Left lung (tissue), 10 donors: ENCODE data around the gene CSTPP1. TPM values are rescaled to one million over a fixed set of nuclear protein-coding genes. Genes with fewer than 3 reads are reported as not detected.

ENCODE experiments used
- ATAC-seq: fragments of 200-7000 bp; cut with Tn5 transposase; one replicate; pipeline ENCODE4 v1.9.1; 2020; ENCODE audit warnings: moderate library complexity
- DNase-seq, 4 donors: peaks; one replicate each; pipeline ENCODE4 v3.0.0-alpha.2; 2013 to 2020
- H3K27ac ChIP-seq, 2 donors: fragments of 200-600 bp; sonication (generic) in 1 of 2; one replicate each; pipeline versions ENCODE4 v1.5.0 to v1.8.0; 2020 to 2021
- H3K27me3 ChIP-seq, 2 donors: fragments of 200-600 bp; sonication (generic) in 1 of 2; one replicate each; pipeline versions ENCODE4 v1.5.0 to v1.8.0; 2020 to 2021
- H3K36me3 ChIP-seq, 2 donors: fragments of 200-600 bp; sonication (generic) in 1 of 2; one replicate each; pipeline versions ENCODE4 v1.5.0 to v1.8.0; 2020 to 2021
- H3K4me1 ChIP-seq, 2 donors: fragments of 200-600 bp; one replicate each; pipeline ENCODE4 v1.8.0; 2021
- H3K4me3 ChIP-seq, 2 donors: fragments of 200-600 bp; sonication (generic) in 1 of 2; one replicate each; pipeline versions ENCODE4 v1.5.0 to v1.8.0; 2020 to 2021; ENCODE audit warnings: mild to moderate bottlenecking in 1 of 2
- H3K9me3 ChIP-seq, 2 donors: fragments of 200-600 bp; sonication (generic) in 1 of 2; one replicate each; pipeline versions ENCODE4 v1.5.0 to v1.8.0; 2020 to 2021
- CTCF ChIP-seq, 2 donors: fragments of 200-600 bp; sonication (generic) in 1 of 2; IDR thresholded peaks; one replicate each; pipeline versions ENCODE4 v1.5.0 to v1.8.0; 2021; ENCODE audit warnings: antibody characterized with exemption in 2 of 2
- intact Hi-C, 2 donors: fragments of 100-400 bp; cut with DNase I; formaldehyde crosslinking; loops; one replicate each; pipeline versions ENCODE4 v1.11.2 to v1.14.2; 2022
- polyA plus RNA-seq, 6 donors: library from polyadenylated mRNA; unstranded; fragments of 120-200 nt; gene quantifications; one replicate each; pipeline ENCODE4 v1.2.1, GENCODE V29; 2013; ENCODE audit not compliant: insufficient read length in 6 of 6
- total RNA-seq, 2 donors: library from RNA; stranded (reverse); fragmentation: NEBNext Ultra II Directional; extraction: Animal tissue kit (Norgen Biotek cat#: 25700); gene quantifications; one replicate each; pipeline ENCODE4 v1.2.1, GENCODE V29; 2021
- donor health status: DM: no; HTN: yes; CAD: no.
- donor health status: DM: no; HTN: no; CAD: no.

Gene CSTPP1
- total and polyA plus RNA-seq, 8 donors = 28.7 to 56.0 (median 51.4) TPM

- DNase-seq (no peak), ATAC-seq (no peak)
- Histone ChIP-seq H3K27me3 (no peaks in the 10 kb centered on the region), H3K27ac (peak overlapping the region; percentile 94 to 97), H3K4me1 (peaks cover 14 to 28% of the 10 kb centered on the region in 2 donors), H3K9me3 (no peaks in the 10 kb centered on the region), H3K36me3 (peaks cover 0 to 27% of the 10 kb centered on the region in 2 donors), H3K4me3 (no peak overlapping the region)
- intact Hi-C loops = no loop called here
- no peak for TF ChIP-seq CTCF (IDR thresholded peaks at IDR 0.05)
Measured at GRCh38 chr11:47178316-47178715, 241.8 kb downstream of the CSTPP1 start.

GRCh38 chr11:47178737-47179654 lies 242.4 kb downstream of the CSTPP1 start:
- peaks cover 0 to 20% of the 10 kb centered on the region in 2 donors for H3K36me3 ChIP-seq
- intact Hi-C loops = no loop called here
- H3K27ac ChIP-seq = no peak overlapping the region
- peaks cover 14 to 28% of the 10 kb centered on the region in 2 donors for H3K4me1 ChIP-seq
- no peaks in the 10 kb centered on the region for H3K9me3 ChIP-seq
- ATAC-seq = no peak
- no peak for TF ChIP-seq CTCF (IDR thresholded peaks at IDR 0.05)
- peaks cover 0 to 6% of the 10 kb centered on the region in 2 donors for H3K27me3 ChIP-seq
- DNase-seq = no peak
- no peak overlapping the region for H3K4me3 ChIP-seq

GRCh38 chr11:47179655-47179991 lies 243.1 kb downstream of the CSTPP1 start:
- intact Hi-C loops = no loop called here
- Histone ChIP-seq H3K4me3 (no peak overlapping the region), H3K36me3 (peaks cover 0 to 17% of the 10 kb centered on the region in 2 donors), H3K27me3 (peaks cover 0 to 12% of the 10 kb centered on the region in 2 donors), H3K27ac (no peak overlapping the region), H3K4me1 (peaks cover 14 to 27% of the 10 kb centered on the region in 2 donors), H3K9me3 (no peaks in the 10 kb centered on the region)
- DNase-seq (no peak), ATAC-seq (no peak)
- TF ChIP-seq CTCF (IDR thresholded peaks at IDR 0.05) = peak; percentile 12 to 50

GRCh38 chr11:47180006-47180787 lies 243.6 kb downstream of the CSTPP1 start:
- H3K27me3 ChIP-seq = peaks cover 3 to 18% of the 10 kb centered on the region in 2 donors
- ATAC-seq (no peak), DNase-seq (no peak)
- H3K4me1 ChIP-seq = peaks cover 15 to 22% of the 10 kb centered on the region in 2 donors
- H3K36me3 ChIP-seq = peaks cover 0 to 11% of the 10 kb centered on the region in 2 donors
- intact Hi-C loops = no loop called here
- TF ChIP-seq CTCF (IDR thresholded peaks at IDR 0.05) = no peak
- H3K9me3 ChIP-seq = no peaks in the 10 kb centered on the region
- H3K27ac ChIP-seq = no peak overlapping the region
- no peak overlapping the region for H3K4me3 ChIP-seq

GRCh38 chr11:47181271-47181670 lies 244.7 kb downstream of the CSTPP1 start:
- intact Hi-C loops = no loop called here
- Histone ChIP-seq H3K27ac (no peak overlapping the region), H3K27me3 (peaks cover 4 to 29% of the 10 kb centered on the region in 2 donors), H3K4me3 (no peak overlapping the region), H3K4me1 (peaks cover 12 to 21% of the 10 kb centered on the region in 2 donors), H3K36me3 (peaks cover 0 to 9% of the 10 kb centered on the region in 2 donors), H3K9me3 (no peaks in the 10 kb centered on the region)
- no peak for TF ChIP-seq CTCF (IDR thresholded peaks at IDR 0.05)
- DNase-seq (no peak), ATAC-seq (no peak)
